GM18508 (cell line): ENCODE measurements around the gene BTBD2.

Experiments used
- ATAC-seq: cut with Tn5 transposase; IDR thresholded peaks from one replicate; pipeline ENCODE4 v1.9.1; 2021; ENCODE audit warnings: moderate number of reproducible peaks; ENCODE audit not compliant: insufficient read depth, unreplicated experiment

Gene BTBD2

GRCh38 chr19:2015608-2015950 lies at the start of gene BTBD2:
BTBD2 (minus strand) TSS chr19:2015714; CDS start chr19:2015703, 11 bp downstream.
- ATAC-seq, result no peak

- no peak for ATAC-seq
These were observed 49.4 kb upstream of the BTBD2 start for GRCh38 chr19:2064788-2065524.

DNA sequence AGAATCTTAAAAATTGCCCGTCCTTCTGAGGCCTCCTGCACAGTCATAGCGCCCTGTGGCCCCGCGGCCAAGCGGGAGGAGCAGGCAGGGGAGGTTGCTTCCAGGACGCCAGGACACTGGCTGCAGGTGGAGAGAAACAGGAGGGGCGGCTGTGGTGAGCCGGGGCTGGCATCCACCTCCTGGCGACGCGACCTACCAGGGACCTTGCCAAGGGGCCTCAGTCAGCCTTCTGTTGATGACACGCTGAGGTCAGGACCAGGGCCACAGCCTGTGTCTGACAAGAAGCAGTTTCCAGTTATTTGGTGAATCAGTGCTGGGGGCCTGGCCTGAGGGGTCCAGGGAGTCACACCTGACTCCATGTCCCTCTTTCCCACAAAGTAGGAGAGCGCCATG lies 48.9 kb upstream of the BTBD2 start:
- no peak for ATAC-seq

DNA sequence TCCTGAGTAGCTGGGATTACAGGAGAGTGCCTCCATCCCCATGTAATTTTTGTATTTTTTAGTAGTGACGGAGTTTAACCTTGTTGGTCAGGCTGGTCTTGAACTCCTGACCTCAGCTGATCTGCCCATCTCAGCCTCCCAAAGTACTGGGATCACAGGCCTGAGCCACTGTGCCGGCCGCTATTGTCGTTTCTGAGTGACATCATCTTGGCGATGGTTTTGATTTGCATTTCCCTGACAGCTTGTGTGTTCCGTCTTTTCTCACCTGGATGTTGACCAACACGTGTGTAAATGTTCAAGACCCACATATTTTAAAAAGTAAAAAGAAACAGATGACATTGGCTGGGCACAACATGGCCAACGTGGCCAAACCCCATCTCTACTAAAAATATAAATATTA lies 48.3 kb upstream of the BTBD2 start:
- no peak for ATAC-seq

- ATAC-seq, result no peak
These were observed 47.3 kb upstream of the BTBD2 start for GRCh38 chr19:2062770-2063169.

GRCh38 chr19:2062389-2062729 lies 46.8 kb upstream of the BTBD2 start:
- no peak for ATAC-seq

DNA sequence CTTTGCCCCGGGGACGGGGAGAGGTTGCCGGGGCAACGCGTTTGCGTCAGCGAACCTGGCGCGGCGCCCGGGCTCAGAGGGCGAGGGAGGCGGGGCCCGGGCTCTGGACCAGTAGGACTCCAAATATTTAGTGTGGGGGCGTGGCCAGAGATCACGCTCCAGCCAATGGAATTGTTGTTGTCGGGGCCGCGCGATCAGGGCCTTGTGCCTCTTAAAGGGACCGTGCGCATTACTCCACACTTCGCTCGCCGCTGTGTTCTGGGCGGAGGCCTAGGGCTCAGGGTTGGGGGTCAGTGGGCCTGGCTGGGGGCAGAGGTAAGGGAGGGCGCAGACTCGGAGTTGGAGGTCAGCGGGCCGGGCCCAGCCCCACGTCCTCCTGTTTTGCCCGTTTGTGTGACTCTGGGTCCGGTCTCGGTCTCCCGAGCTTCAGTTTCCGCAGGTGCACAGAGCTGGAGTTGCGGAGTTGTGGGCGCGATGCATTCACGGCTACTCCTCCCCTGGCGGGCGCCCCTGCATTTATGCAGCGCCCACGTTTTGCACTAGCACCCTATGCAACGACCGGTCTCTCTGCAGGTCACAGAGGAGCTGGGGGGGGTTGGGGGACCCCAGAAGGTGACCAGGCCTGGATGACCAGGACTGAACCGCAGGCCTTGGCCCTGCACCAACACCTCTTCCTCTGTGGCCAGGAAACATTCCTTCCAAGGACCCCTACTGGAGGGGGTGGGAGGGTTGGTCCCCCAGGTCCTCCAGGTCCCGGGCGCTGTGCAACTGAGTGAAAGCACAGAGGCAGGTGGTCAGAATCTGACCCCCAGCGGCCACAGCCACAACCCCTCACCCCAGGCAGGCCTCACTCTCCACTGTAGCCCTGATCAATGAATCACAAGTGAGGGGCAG lies 46.2 kb upstream of the BTBD2 start:
- peak; percentile 47 for ATAC-seq

DNA sequence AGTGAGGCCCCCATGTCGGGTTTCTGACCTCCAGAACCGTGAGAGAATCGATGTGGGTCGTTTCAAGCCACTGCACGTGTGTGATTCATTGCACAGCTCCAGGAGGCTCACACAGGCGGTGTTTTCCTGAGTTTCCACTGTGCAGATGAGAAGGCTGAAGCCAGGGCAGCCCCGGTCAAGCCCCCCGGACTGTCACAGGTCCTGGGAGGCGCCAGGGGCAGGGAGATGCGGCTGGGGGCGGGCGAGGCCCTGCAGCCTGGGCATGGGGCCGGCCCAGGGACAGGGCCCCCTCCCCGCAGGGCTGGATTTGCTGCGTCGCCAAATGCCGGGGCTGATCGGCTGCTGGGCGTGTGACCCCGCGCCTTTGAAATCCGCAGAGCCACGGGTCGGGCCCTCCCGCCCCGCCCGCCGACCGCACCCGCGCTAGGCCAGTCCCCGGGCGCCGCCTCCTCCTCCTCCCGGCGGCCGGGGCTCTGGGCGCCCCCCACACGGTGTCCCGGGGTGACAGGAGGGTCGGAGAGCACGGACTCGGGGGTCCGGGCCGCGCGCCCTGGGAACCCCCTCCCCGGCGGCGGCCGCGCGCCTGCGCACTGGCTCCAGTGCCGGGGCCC lies 45.5 kb upstream of the BTBD2 start:
- no peak for ATAC-seq

- no peak for ATAC-seq
These were observed 44.1 kb upstream of the BTBD2 start for GRCh38 chr19:2059422-2060201.

DNA sequence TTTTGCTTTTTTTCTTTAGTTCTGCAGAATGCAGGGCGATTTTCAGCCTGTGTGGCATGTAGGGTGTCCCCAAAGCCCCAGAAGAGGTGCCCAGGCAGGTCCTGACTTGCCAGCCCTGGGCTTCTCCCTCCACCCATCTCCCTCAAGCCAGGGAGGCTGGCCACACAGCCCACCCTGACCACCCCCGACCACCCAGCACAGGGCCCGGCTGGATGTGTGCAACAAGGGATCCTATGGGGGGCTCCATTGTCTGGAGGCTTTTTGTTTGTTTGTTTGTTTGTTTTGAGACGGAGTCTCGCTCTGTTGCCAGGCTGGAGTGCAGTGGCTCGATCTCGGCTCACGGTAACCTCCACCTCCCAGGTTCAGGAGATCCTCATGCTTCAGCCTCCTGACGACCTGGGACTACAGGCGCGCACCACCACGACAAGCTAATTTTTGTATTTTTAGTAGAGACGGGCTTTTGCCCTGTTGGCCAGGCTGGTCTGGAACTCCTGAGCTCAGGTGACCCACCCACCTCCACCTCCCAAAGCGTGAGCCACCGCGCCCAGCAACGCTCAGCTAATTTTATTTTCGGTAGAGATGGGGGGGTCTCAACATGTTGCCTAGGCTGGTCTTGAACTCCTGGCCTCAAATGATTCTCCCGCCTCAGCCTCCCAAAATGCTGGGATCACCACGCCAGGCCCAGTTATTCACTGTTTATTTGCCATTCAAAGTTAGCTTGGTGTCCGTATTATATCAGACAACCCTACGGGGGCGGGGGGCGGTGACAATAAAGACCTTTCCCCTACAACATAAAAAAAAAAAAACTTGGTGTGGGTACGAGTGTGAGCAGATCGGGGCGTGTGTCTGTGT lies 43.3 kb upstream of the BTBD2 start:
- no peak for ATAC-seq

GRCh38 chr19:2057484-2058469 lies 42.3 kb upstream of the BTBD2 start:
- no peak for ATAC-seq

DNA sequence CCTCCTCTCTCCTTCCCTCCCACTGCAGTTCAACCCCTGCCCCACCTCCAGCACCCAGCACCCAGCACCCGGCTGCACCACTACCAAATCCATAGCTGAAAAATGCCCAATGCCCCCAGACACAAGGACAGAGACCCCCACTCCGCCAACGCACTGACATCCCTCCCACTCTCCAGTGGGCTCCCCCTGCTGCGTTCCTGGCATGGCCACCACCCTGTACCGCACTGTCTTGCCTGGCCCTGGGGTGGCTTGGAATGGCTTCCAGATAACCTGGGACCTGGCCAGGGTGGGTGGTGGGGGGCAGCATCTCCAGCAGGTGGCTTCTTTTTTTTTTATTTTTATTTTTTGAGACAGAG lies 41.3 kb upstream of the BTBD2 start:
- no peak for ATAC-seq

DNA sequence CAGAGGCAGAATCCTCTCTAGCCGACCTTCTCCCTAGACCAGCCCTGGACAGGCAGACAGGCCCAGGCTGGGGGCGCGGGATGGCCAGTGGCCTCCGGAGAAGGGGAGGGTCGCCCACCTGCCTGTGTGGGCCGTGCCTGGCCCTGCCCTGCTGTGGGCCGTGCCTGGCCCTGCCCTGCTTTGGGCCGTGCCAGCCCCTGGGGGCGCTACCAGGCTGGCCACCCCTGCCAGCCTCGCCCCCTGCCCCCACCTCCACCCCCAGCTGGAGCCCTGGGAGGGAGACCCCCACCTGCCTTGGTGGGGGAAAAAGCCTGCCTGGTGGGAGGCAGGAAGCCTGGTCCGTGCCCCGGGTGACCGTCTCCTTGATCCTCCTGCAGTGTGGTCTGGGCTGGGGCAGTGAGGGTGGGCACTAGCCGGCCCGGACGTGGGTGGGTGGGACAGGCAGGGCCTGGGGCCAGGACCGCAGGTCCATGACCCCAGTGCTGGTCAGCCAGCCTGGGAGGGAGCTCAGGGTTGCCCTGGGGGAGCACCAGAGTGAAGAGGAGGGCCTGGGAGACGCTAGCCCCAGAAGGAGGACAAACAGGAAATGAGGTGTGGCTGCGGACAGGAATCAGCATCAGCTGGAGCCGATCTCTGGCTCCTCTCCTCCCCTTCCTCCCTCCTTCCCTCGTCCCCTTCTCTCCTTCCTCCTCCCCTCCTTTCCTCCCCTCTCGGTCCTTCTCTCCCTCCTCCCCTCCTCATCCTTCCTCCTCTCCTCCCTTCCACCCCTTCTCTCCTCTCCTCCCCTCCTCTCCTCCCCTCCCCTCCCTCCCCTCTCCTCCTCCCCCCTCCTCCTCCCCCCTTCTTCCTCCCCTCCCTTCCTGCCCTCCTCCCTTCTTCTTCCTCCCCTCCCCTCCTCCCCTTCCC lies 40.7 kb upstream of the BTBD2 start:
- ATAC-seq, result no peak

DNA sequence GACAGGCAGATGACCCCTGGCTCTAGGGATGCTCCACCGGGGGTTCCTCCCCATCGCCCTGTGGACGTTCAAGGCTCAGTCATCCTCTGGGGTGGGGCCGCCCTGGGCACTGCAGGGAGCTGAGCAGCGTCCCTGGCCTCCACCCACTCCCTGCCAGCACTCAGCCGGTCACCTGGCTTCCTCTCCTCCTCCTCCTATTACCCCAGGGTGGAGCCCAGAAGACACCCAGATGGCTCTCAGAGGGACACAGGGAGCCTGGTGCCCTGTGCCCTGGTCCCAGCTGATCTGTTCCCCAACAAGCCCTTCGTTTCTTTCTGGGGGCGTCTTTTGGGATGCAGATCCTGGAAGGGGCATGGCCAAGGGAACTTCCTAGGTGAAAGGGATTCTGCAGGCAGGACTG lies 39.2 kb upstream of the BTBD2 start:
- no peak for ATAC-seq

DNA sequence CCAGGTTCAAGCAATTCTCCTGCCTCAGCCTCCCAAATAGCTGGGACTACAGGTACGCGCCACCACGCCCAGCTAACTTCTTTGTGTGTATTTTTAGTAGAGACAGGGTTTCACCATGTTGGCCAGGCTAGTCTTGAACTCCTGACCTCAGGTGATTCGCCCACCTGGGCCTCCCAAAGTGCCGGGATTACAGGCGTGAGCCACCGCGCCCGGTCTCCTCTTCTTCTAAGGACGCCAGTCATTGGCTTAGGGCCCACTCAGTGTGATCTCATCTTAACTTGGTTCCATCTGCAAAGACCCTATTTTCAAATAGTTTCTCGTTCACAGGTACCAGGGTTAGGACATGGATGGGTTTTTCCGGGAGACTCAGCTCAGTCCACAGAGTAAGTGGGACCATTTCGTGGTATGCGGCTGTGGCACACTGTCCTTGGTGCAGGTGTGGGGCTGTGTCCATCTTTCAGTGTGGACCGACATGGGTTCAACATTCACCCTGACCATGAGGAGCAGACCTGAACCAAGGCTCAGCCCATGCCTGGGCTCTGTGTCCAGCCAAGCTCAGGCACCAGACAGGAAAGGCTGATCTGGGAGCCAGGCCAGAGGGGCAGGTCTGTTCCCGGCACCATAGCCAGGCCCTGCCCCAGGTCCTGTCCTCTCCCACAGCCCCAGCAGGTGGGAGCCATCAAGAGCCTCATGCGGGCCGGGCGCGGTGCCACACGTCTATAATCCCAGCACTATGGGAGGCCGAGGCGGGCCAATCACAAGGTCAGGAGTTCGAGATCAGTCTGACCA lies 38.3 kb upstream of the BTBD2 start:
- no peak for ATAC-seq

- ATAC-seq, result no peak
These were observed 36.5 kb upstream of the BTBD2 start for GRCh38 chr19:2051773-2052704.
